K562 (cell line): ENCODE measurements around the gene EAF1. TPM values are rescaled to one million over a fixed set of nuclear protein-coding genes. Genes with fewer than 3 reads are reported as not detected.

Source experiments
- CTBP1 ChIP-seq: fragments of 450-650 bp; IDR thresholded peaks from 2 replicates; pipeline ENCODE4 v1.6.1; 2016; ENCODE audit warnings: borderline replicate concordance
- polyA plus RNA-seq, 8 experiments: library from polyadenylated mRNA; depleted of rRNA in 4 of 8; stranded (reverse) in 5 of 8; unstranded in 3 of 8; fragments of >200 nt; fragmentation: Nextera tagmentation in 2 of 8; fragmentation: Illumina TruSeq in 1 of 8; extraction: Ambion mirVana in 2 of 8; extraction: Trizol in 1 of 8; gene quantifications; 2 replicates each; pipeline versions ENCODE4 v1.2.1 to v1.2.3, GENCODE V29; 2011 to 2014; ENCODE audit warnings: inconsistent platforms in 1 of 8, missing spikeins in 1 of 8
- total RNA-seq, 7 experiments: library from RNA; depleted of rRNA in 6 of 7; stranded (reverse); fragments of >200 nt in 6 of 7; fragmentation: Illumina TruSeq in 2 of 7; extraction: Trizol in 2 of 7; gene quantifications; 2 replicates each; pipeline versions ENCODE4 v1.2.1 to v1.2.3, GENCODE V29; 2011 to 2021; ENCODE audit warnings: low replicate concordance in 1 of 7
- TF ChIP-seq, protein P1 (sequence below): fragments of 450-650 bp; IDR thresholded peaks from 2 replicates; pipeline ENCODE4 v1.6.1; 2016; ENCODE audit warnings: mild to moderate bottlenecking
- TF ChIP-seq, protein P2 (sequence below): fragments of 250-450 bp; sonication (Bioruptor Pico); IDR thresholded peaks from 2 replicates; pipeline ENCODE4 v1.8.0; 2021; ENCODE audit warnings: moderate library complexity, mild to moderate bottlenecking, inconsistent platforms
- TF ChIP-seq, protein P3 (sequence below), 2 experiments: fragments of 450-650 bp in 1 of 2; sonication (generic) in 1 of 2; formaldehyde crosslinking in 1 of 2; IDR thresholded peaks in 1 of 2; conservative IDR thresholded peaks in 1 of 2; 2 replicates each; pipeline versions ENCODE4 v1.6.1 to v1.8.1; 2016 to 2023; ENCODE audit warnings: mild to moderate bottlenecking in 2 of 2, moderate library complexity in 2 of 2, inconsistent platforms in 1 of 2, missing genetic modification reagents in 1 of 2

Gene EAF1
- total and polyA plus RNA-seq, 9 of the 15 experiments (the other 6 are each of a cell fraction or from before 2014, with no cell fraction given), result 7.0 to 26.8 (median 20.4) TPM

DNA sequence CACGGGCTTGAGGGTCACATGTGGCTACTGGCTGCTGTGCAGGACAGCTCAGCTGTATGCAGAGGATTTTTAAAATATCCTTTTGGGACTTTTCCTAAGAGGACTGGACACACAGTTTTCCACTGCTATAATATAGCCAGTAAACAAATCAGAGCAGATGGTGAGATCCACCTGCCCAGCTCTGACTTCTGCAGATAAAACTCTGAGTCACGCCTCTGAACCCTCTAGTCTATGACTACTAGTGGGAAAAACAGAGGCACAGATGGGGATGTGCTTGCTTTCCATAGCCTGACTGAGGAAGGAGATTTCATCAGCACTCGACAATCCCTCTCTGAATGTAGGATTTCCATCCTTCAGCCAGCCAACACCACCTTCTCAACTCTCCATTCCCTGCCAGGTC lies 49.0 kb downstream of the EAF1 start (continued):
- TF ChIP-seq, protein P1, sequence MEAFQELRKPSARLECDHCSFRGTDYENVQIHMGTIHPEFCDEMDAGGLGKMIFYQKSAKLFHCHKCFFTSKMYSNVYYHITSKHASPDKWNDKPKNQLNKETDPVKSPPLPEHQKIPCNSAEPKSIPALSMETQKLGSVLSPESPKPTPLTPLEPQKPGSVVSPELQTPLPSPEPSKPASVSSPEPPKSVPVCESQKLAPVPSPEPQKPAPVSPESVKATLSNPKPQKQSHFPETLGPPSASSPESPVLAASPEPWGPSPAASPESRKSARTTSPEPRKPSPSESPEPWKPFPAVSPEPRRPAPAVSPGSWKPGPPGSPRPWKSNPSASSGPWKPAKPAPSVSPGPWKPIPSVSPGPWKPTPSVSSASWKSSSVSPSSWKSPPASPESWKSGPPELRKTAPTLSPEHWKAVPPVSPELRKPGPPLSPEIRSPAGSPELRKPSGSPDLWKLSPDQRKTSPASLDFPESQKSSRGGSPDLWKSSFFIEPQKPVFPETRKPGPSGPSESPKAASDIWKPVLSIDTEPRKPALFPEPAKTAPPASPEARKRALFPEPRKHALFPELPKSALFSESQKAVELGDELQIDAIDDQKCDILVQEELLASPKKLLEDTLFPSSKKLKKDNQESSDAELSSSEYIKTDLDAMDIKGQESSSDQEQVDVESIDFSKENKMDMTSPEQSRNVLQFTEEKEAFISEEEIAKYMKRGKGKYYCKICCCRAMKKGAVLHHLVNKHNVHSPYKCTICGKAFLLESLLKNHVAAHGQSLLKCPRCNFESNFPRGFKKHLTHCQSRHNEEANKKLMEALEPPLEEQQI, result no peak
- TF ChIP-seq CTBP1, result 0 out of 2 replicates have a peak, but pooled peaks have one; percentile 32
- TF ChIP-seq, protein P2, sequence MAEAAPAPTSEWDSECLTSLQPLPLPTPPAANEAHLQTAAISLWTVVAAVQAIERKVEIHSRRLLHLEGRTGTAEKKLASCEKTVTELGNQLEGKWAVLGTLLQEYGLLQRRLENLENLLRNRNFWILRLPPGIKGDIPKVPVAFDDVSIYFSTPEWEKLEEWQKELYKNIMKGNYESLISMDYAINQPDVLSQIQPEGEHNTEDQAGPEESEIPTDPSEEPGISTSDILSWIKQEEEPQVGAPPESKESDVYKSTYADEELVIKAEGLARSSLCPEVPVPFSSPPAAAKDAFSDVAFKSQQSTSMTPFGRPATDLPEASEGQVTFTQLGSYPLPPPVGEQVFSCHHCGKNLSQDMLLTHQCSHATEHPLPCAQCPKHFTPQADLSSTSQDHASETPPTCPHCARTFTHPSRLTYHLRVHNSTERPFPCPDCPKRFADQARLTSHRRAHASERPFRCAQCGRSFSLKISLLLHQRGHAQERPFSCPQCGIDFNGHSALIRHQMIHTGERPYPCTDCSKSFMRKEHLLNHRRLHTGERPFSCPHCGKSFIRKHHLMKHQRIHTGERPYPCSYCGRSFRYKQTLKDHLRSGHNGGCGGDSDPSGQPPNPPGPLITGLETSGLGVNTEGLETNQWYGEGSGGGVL (CRISPR knock-in tag), result no peak
- TF ChIP-seq, protein P3, sequence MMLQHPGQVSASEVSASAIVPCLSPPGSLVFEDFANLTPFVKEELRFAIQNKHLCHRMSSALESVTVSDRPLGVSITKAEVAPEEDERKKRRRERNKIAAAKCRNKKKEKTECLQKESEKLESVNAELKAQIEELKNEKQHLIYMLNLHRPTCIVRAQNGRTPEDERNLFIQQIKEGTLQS (IDR thresholded peaks at IDR 0.05), result peak; percentile 41; the same call in 1 of the 2 replicates
- TF ChIP-seq, protein P3 (CRISPR knock-in tag; conservative IDR thresholded peaks at IDR 0.05), result no peak
- TF ChIP-seq, all 486 proteins: peak for 9
